BLaER1 (cell line): ENCODE data around the gene MACF1.

Experiments
- H3K27ac ChIP-seq: shearing (Covaris generic); formaldehyde crosslinking; 2 replicates; pipeline ENCODE4 v1.8.1; 2022
- H3K27me3 ChIP-seq: shearing (Covaris generic); formaldehyde crosslinking; 2 replicates; pipeline ENCODE4 v1.8.1; 2022
- H3K36me3 ChIP-seq: shearing (Covaris generic); formaldehyde crosslinking; 2 replicates; pipeline ENCODE4 v1.8.1; 2022
- H3K4me1 ChIP-seq: shearing (Covaris generic); formaldehyde crosslinking; 2 replicates; pipeline ENCODE4 v1.8.1; 2022
- H3K4me2 ChIP-seq: shearing (Covaris generic); formaldehyde crosslinking; 2 replicates; pipeline ENCODE4 v1.8.1; 2022
- H3K4me3 ChIP-seq: shearing (Covaris generic); formaldehyde crosslinking; 2 replicates; pipeline ENCODE4 v1.8.1; 2022
- H3K9ac ChIP-seq: shearing (Covaris generic); formaldehyde crosslinking; 2 replicates; pipeline ENCODE4 v1.8.1; 2022
- H3K9me3 ChIP-seq: shearing (Covaris generic); formaldehyde crosslinking; 2 replicates; pipeline ENCODE4 v1.8.1; 2022
- H4K20me1 ChIP-seq: shearing (Covaris generic); formaldehyde crosslinking; 2 replicates; pipeline ENCODE4 v1.8.1; 2022
- Cebpa-rat ChIP-seq: shearing (Covaris generic); IDR thresholded peaks from 2 replicates; pipeline ENCODE4 v1.8.1; 2022

MACF1 gene

GRCh38 chr1:39292401-39292800, 87.9 kb downstream of the MACF1 start:
- Histone ChIP-seq H3K4me2 (no peak overlapping the region), H3K27me3 (no peaks in the 10 kb centered on the region), H3K9ac (no peak overlapping the region), H3K9me3 (no peaks in the 10 kb centered on the region), H4K20me1 (no peaks in the 10 kb centered on the region), H3K36me3 (peaks cover 98% of the 10 kb centered on the region), H3K27ac (no peak overlapping the region), H3K4me1 (peaks cover 9% of the 10 kb centered on the region; the same call in 1 of the 2 replicates), H3K4me3 (no peak overlapping the region)
- TF ChIP-seq Cebpa-rat = no peak

GRCh38 chr1:39293375-39294070, 89.0 kb downstream of the MACF1 start:
- H3K27me3 ChIP-seq = no peaks in the 10 kb centered on the region
- H3K4me2 ChIP-seq = no peak overlapping the region
- peaks cover 9% of the 10 kb centered on the region; the same call in 1 of the 2 replicates for H3K4me1 ChIP-seq
- H3K27ac ChIP-seq = no peak overlapping the region
- no peaks in the 10 kb centered on the region for H3K9me3 ChIP-seq
- TF ChIP-seq Cebpa-rat = no peak
- peaks cover 93% of the 10 kb centered on the region for H3K36me3 ChIP-seq
- H4K20me1 ChIP-seq = no peaks in the 10 kb centered on the region
- no peak overlapping the region for H3K4me3 ChIP-seq
- no peak overlapping the region for H3K9ac ChIP-seq

GRCh38 chr1:39294531-39294930, 90.0 kb downstream of the MACF1 start:
- Histone ChIP-seq H3K36me3 (peaks cover 93% of the 10 kb centered on the region), H3K27ac (no peak overlapping the region), H4K20me1 (no peaks in the 10 kb centered on the region), H3K9me3 (no peaks in the 10 kb centered on the region), H3K27me3 (no peaks in the 10 kb centered on the region), H3K4me1 (peaks cover 9% of the 10 kb centered on the region; the same call in 1 of the 2 replicates), H3K4me3 (no peak overlapping the region), H3K9ac (no peak overlapping the region), H3K4me2 (no peak overlapping the region)
- TF ChIP-seq Cebpa-rat = no peak

- no peaks in the 10 kb centered on the region for H3K27me3 ChIP-seq
- H3K4me2 ChIP-seq = no peak overlapping the region; the same call in 1 of the 2 replicates
- peaks cover 9% of the 10 kb centered on the region; the same call in 1 of the 2 replicates for H3K4me1 ChIP-seq
- TF ChIP-seq Cebpa-rat = no peak
- peaks cover 94% of the 10 kb centered on the region for H3K36me3 ChIP-seq
- no peaks in the 10 kb centered on the region for H4K20me1 ChIP-seq
- H3K9me3 ChIP-seq = no peaks in the 10 kb centered on the region
- H3K9ac ChIP-seq = no peak overlapping the region
- no peak overlapping the region for H3K27ac ChIP-seq
- H3K4me3 ChIP-seq = no peak overlapping the region
Measured at GRCh38 chr1:39295901-39296300, 91.4 kb downstream of the MACF1 start.

GRCh38 chr1:39297551-39297950, 93.1 kb downstream of the MACF1 start:
- no peaks in the 10 kb centered on the region for H3K9me3 ChIP-seq
- peaks cover 94% of the 10 kb centered on the region for H3K36me3 ChIP-seq
- H3K27me3 ChIP-seq = no peaks in the 10 kb centered on the region

GRCh38 chr1:39301606-39302005, 97.1 kb downstream of the MACF1 start:
- no peaks in the 10 kb centered on the region for H3K4me1 ChIP-seq
- H3K36me3 ChIP-seq = peaks cover 92% of the 10 kb centered on the region
- H3K4me2 ChIP-seq = no peak overlapping the region
- no peaks in the 10 kb centered on the region for H3K27me3 ChIP-seq
- H3K9ac ChIP-seq = no peak overlapping the region
- no peaks in the 10 kb centered on the region for H4K20me1 ChIP-seq
- H3K4me3 ChIP-seq = no peak overlapping the region
- no peak overlapping the region for H3K27ac ChIP-seq
- no peaks in the 10 kb centered on the region for H3K9me3 ChIP-seq
- TF ChIP-seq Cebpa-rat = no peak

More at GRCh38 chr1:39297551-39297950, 93.1 kb downstream of the MACF1 start:
- H3K4me2 ChIP-seq = no peak overlapping the region
- peaks cover 9% of the 10 kb centered on the region; the same call in 1 of the 2 replicates for H3K4me1 ChIP-seq
- no peak overlapping the region for H3K27ac ChIP-seq
- H4K20me1 ChIP-seq = no peaks in the 10 kb centered on the region
- no peak overlapping the region for H3K4me3 ChIP-seq
- no peak overlapping the region for H3K9ac ChIP-seq
- TF ChIP-seq Cebpa-rat = no peak

- Histone ChIP-seq H3K27me3 (no peaks in the 10 kb centered on the region), H3K4me2 (no peak overlapping the region), H3K27ac (no peak overlapping the region), H3K36me3 (peaks cover 97% of the 10 kb centered on the region), H3K9me3 (no peaks in the 10 kb centered on the region), H3K4me3 (no peak overlapping the region), H4K20me1 (no peaks in the 10 kb centered on the region), H3K9ac (no peak overlapping the region), H3K4me1 (no peaks in the 10 kb centered on the region)
- no peak for TF ChIP-seq Cebpa-rat
Measured at GRCh38 chr1:39305555-39305954, 101.1 kb downstream of the MACF1 start.

- no peak for TF ChIP-seq Cebpa-rat
- Histone ChIP-seq H3K4me3 (no peak overlapping the region), H3K4me1 (no peaks in the 10 kb centered on the region), H3K9ac (no peak overlapping the region), H3K9me3 (no peaks in the 10 kb centered on the region), H3K27ac (no peak overlapping the region), H3K27me3 (no peaks in the 10 kb centered on the region), H3K36me3 (peaks cover 100% of the 10 kb centered on the region), H4K20me1 (no peaks in the 10 kb centered on the region; the same call in 1 of the 2 replicates), H3K4me2 (no peak overlapping the region)
Measured at GRCh38 chr1:39310015-39310414, 105.5 kb downstream of the MACF1 start.

- Histone ChIP-seq H3K9ac (no peak overlapping the region), H3K36me3 (peaks cover 99% of the 10 kb centered on the region), H3K4me2 (no peak overlapping the region), H3K9me3 (no peaks in the 10 kb centered on the region), H3K27me3 (no peaks in the 10 kb centered on the region), H3K4me3 (no peak overlapping the region), H3K4me1 (no peaks in the 10 kb centered on the region), H4K20me1 (no peaks in the 10 kb centered on the region; the same call in 1 of the 2 replicates), H3K27ac (no peak overlapping the region)
- no peak for TF ChIP-seq Cebpa-rat
Measured at GRCh38 chr1:39310691-39311090, 106.2 kb downstream of the MACF1 start.

GRCh38 chr1:39317111-39317510, 112.6 kb downstream of the MACF1 start:
- no peak overlapping the region for H3K9ac ChIP-seq
- no peak overlapping the region for H3K4me2 ChIP-seq
- H3K9me3 ChIP-seq = no peaks in the 10 kb centered on the region
- no peaks in the 10 kb centered on the region for H3K4me1 ChIP-seq
- no peak overlapping the region for H3K4me3 ChIP-seq
- H3K27ac ChIP-seq = no peak overlapping the region
- TF ChIP-seq Cebpa-rat = no peak
- peaks cover 98% of the 10 kb centered on the region for H3K36me3 ChIP-seq
- peaks cover 8% of the 10 kb centered on the region; the same call in 1 of the 2 replicates for H4K20me1 ChIP-seq
- H3K27me3 ChIP-seq = no peaks in the 10 kb centered on the region
